ENCODE measurements around the gene ISCU. TPM values are rescaled to one million over a fixed set of nuclear protein-coding genes. Genes with fewer than 3 reads are reported as not detected.

ISCU gene
- total and polyA plus RNA-seq, 2 of the 8 experiments (the other 6 are each of a cell fraction or from before 2014, with no cell fraction given): 72.1 to 78.1 TPM

- H2AFZ ChIP-seq (ENCODE audit: low read length): no peak overlapping the region
- no peak overlapping the region for H3K27ac ChIP-seq (ENCODE audit: low read depth, low read length)
- no peak overlapping the region for H3K4me2 ChIP-seq (ENCODE audit: insufficient read depth in 1 of 2, low read depth in 2 of 2, low read length in 2 of 2)
- no peak overlapping the region for H3K18ac ChIP-seq (ENCODE audit: extremely low read depth, low read length)
- H3K4ac ChIP-seq (replicated peaks; ENCODE audit: insufficient read length, low read depth, low read length): no peak overlapping the region
- H4K20me1 ChIP-seq (replicated peaks in 1 of 2; ENCODE audit: control insufficient read depth in 1 of 2, insufficient read depth in 2 of 2, low read length in 2 of 2): peaks cover 0 to 4% of the 10 kb centered on the region in 2 experiments
- H3K9ac ChIP-seq (replicated peaks in 1 of 4; ENCODE audit: extremely low read depth in 1 of 4, low read depth in 3 of 4, low read length in 3 of 4): no peak overlapping the region
- H3K79me1 ChIP-seq (ENCODE audit: low read depth, low read length): no peaks in the 10 kb centered on the region
- H2AK5ac ChIP-seq (ENCODE audit: low read depth, low read length): no peak overlapping the region
- no peak overlapping the region for H4K8ac ChIP-seq (ENCODE audit: extremely low read depth, insufficient read depth, low read length)
- H3K4me3 ChIP-seq (ENCODE audit: extremely low read depth in 1 of 4, insufficient read depth in 2 of 4, low read depth in 3 of 4, low read length in 4 of 4): no peak overlapping the region
- DNase-seq (ENCODE audit: low read depth in 1 of 2, low spot score in 2 of 2) (no peak), FAIRE-seq (no peak)
- H3K27me3 ChIP-seq (replicated peaks in 1 of 4; ENCODE audit: control insufficient read depth in 3 of 4, extremely low read depth in 1 of 4, insufficient read depth in 3 of 4, low read length in 3 of 4): no peaks in the 10 kb centered on the region
- no peak overlapping the region for H3K56ac ChIP-seq (replicated peaks; ENCODE audit: insufficient read length, low read depth, low read length)
- 95% methylated on average over 4 of the region's 4 CpGs; no CpG with 5 or more reads in 1 of the 2 experiments for WGBS, 2 experiments (ENCODE audit: extremely low coverage in 1 of 2, insufficient coverage in 1 of 2, insufficient read length in 1 of 2, insufficient replicate concordance in 2 of 2, low coverage in 1 of 2, low lambda C conversion rate in 2 of 2, missing lambda C conversion rate in 1 of 2)
- CTCF ChIA-PET (ENCODE audit: partially characterized antibody): interaction anchor here (1.0 to 24.3 kb wide), 5 partner anchors 11 to 410 kb away, joined by 3 to 523 read pairs (median 5); no protein-coding TSS in a partner anchor
- peaks cover 10% of the 10 kb centered on the region; the same call in 1 of the 2 replicates for H3K23me2 ChIP-seq (ENCODE audit: low read depth, low read length)
- no peak overlapping the region for H3K14ac ChIP-seq (ENCODE audit: insufficient read length)
- no peaks in the 10 kb centered on the region for H3K4me1 ChIP-seq (replicated peaks in 1 of 4; ENCODE audit: control insufficient read depth in 3 of 4, insufficient read depth in 4 of 4, low read length in 3 of 4)
- POLR2A ChIA-PET (ENCODE audit: partially characterized antibody): interaction anchor here (1.6 to 2.8 kb wide), 4 partner anchors 38 to 56 kb away, joined by 5 to 12 read pairs (median 6); no protein-coding TSS in a partner anchor
- H3K36me3 ChIP-seq (ENCODE audit: control insufficient read depth in 2 of 4, insufficient read depth in 4 of 4, low read length in 3 of 4): peaks cover 24 to 55% (median 47%) of the 10 kb centered on the region in 4 experiments
- no peak overlapping the region for H2BK20ac ChIP-seq (ENCODE audit: low read length)
- H2BK5ac ChIP-seq (ENCODE audit: low read depth, low read length): no peak overlapping the region
- no peak overlapping the region for H2BK12ac ChIP-seq (ENCODE audit: low read depth, low read length)
- no peak overlapping the region for H4K5ac ChIP-seq (ENCODE audit: insufficient read length, low read depth, low read length)
- H3K9me3 ChIP-seq (ENCODE audit: insufficient read depth in 2 of 2, low read depth in 1 of 2, low read length in 1 of 2): no peaks in the 10 kb centered on the region
- H3K79me2 ChIP-seq (ENCODE audit: control insufficient read depth in 1 of 2, insufficient read depth in 2 of 2, low read length in 2 of 2): peaks cover 0 to 13% of the 10 kb centered on the region in 2 experiments; a peak in 3 of 4 replicates
- H2BK15ac ChIP-seq (ENCODE audit: low read length): no peak overlapping the region
- no peak overlapping the region for H3K23ac ChIP-seq (ENCODE audit: insufficient read length)
- H4K91ac ChIP-seq (replicated peaks; ENCODE audit: insufficient read length, low read length): no peak overlapping the region
- no peak overlapping the region for H2BK120ac ChIP-seq (replicated peaks; ENCODE audit: low read depth, low read length)
- TF ChIP-seq SAP30 (IDR thresholded peaks at IDR 0.05; ENCODE audit: insufficient read depth, insufficient replicate concordance, low read length) (no peak), TEAD4 (IDR thresholded peaks at IDR 0.05; ENCODE audit: low read depth, low read length) (no peak), SP2 (IDR thresholded peaks at IDR 0.05; ENCODE audit: low read length) (no peak), SP1 (IDR thresholded peaks at IDR 0.05; ENCODE audit: low read depth, low read length) (no peak), SIX5 (IDR thresholded peaks at IDR 0.05; ENCODE audit: low read depth, low read length) (no peak), NANOG (IDR thresholded peaks at IDR 0.05; ENCODE audit: insufficient read depth, low read depth, low read length, poor library complexity, severe bottlenecking) (no peak), BCL11A (IDR thresholded peaks at IDR 0.05; ENCODE audit: low read depth in 2 of 2, low read length in 2 of 2) (no peak), POLR2AphosphoS5 (IDR thresholded peaks at IDR 0.05; ENCODE audit: low read depth, low read length) (no peak), KDM5A (IDR thresholded peaks at IDR 0.05; ENCODE audit: low read length) (no peak), FOSL1 (IDR thresholded peaks at IDR 0.05; ENCODE audit: insufficient read depth, low read depth, low read length) (no peak), CHD2 (IDR thresholded peaks at IDR 0.05; ENCODE audit: low read length) (no peak), ATF3 (IDR thresholded peaks at IDR 0.05; ENCODE audit: insufficient read depth, low read depth, low read length) (no peak), PHF8 (conservative IDR thresholded peaks at IDR 0.05; ENCODE audit: low read depth, low read length) (no peak)
- TF ChIP-seq, protein P1, sequence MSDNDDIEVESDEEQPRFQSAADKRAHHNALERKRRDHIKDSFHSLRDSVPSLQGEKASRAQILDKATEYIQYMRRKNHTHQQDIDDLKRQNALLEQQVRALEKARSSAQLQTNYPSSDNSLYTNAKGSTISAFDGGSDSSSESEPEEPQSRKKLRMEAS (IDR thresholded peaks at IDR 0.05): no peak
Observed at GRCh38 chr12:108566452-108566851, 4.1 kb downstream of the ISCU start.

Measured in H1 (cell line).